Bronchial epithelial cell (primary cell): ENCODE results near the gene MGAT5. TPM values are rescaled to one million over a fixed set of nuclear protein-coding genes. Genes with fewer than 3 reads are reported as not detected.

Experiments
- DNase-seq: peaks from one replicate; pipeline ENCODE4 v3.0.0-alpha.2; 2010; ENCODE audit warnings: low read depth
- FAIRE-seq: peaks from 2 replicates; lab custom pipeline; 2011; peaks lifted over from hg19 to GRCh38; lab: Jason Lieb, UNC
- H3K27me3 ChIP-seq: 2 replicates; pipeline ENCODE4 v1.5.1; 2011; ENCODE audit warnings: low read length; ENCODE audit not compliant: control insufficient read depth, insufficient read depth
- H3K36me3 ChIP-seq: 2 replicates; pipeline ENCODE4 v1.5.1; 2011; ENCODE audit warnings: low read length; ENCODE audit not compliant: control insufficient read depth, insufficient read depth
- H3K4me3 ChIP-seq: 2 replicates; pipeline ENCODE4 v1.5.1; 2011; ENCODE audit warnings: mild to moderate bottlenecking, low read depth, low read length, control low read depth
- CTCF ChIP-seq: IDR thresholded peaks from 2 replicates; pipeline ENCODE4 v1.5.1; 2011; ENCODE audit warnings: mild to moderate bottlenecking, moderate library complexity, low read length, control low read depth, inconsistent platforms; ENCODE audit not compliant: insufficient read depth, severe bottlenecking
- total RNA-seq: library from RNA; depleted of rRNA; stranded (reverse); fragments of >200 nt; gene quantifications from 2 replicates; pipeline ENCODE4 v1.2.1, GENCODE V29; 2014

The MGAT5 gene
- total RNA-seq, 1 donor from 2014 or later: 48.7 TPM

- FAIRE-seq: no peak
- no peak for TF ChIP-seq CTCF
- Histone ChIP-seq H3K36me3 (no peaks in the 10 kb centered on the region), H3K4me3 (no peak overlapping the region), H3K27me3 (no peaks in the 10 kb centered on the region)
- DNase-seq: peak; percentile 13
Observed at GRCh38 chr2:134252092-134252750, 1.7 kb upstream of the MGAT5 start.

- Histone ChIP-seq H3K36me3 (no peaks in the 10 kb centered on the region), H3K4me3 (no peak overlapping the region), H3K27me3 (no peaks in the 10 kb centered on the region)
- DNase-seq (no peak), FAIRE-seq (no peak)
- no peak for TF ChIP-seq CTCF
Observed at GRCh38 chr2:134253117-134253704, 661 bp upstream of the MGAT5 start.

GRCh38 chr2:134254824-134255223 is 952 bp downstream of the MGAT5 start:
- no peak for TF ChIP-seq CTCF

GRCh38 chr2:134256956-134257355 is 3.1 kb downstream of the MGAT5 start:
- DNase-seq (no peak), FAIRE-seq (no peak)
- H3K36me3 ChIP-seq: no peaks in the 10 kb centered on the region

More at GRCh38 chr2:134254824-134255223, 952 bp downstream of the MGAT5 start:
- Histone ChIP-seq H3K27me3 (no peaks in the 10 kb centered on the region), H3K4me3 (no peak overlapping the region), H3K36me3 (no peaks in the 10 kb centered on the region)
- DNase-seq (no peak), FAIRE-seq (no peak)

GRCh38 chr2:134257509-134257908 is 3.6 kb downstream of the MGAT5 start:
- no peak overlapping the region for H3K4me3 ChIP-seq
- DNase-seq (no peak), FAIRE-seq (no peak)
- H3K36me3 ChIP-seq: no peaks in the 10 kb centered on the region
- TF ChIP-seq CTCF: no peak
- H3K27me3 ChIP-seq: no peaks in the 10 kb centered on the region

More at GRCh38 chr2:134256956-134257355, 3.1 kb downstream of the MGAT5 start:
- H3K27me3 ChIP-seq: no peaks in the 10 kb centered on the region
- no peak overlapping the region for H3K4me3 ChIP-seq
- TF ChIP-seq CTCF: no peak
